Mesenchymal stem cell (in vitro differentiated cells and primary cell): Measurements from ENCODE around the gene RAP1GAP2.
A peak's percentile ranks its signal among the peaks of the same experiment; 100 is the strongest.

ENCODE experiments used
- DNase-seq: peaks from one replicate; pipeline ENCODE4 v3.0.0-alpha.2; 2013
- H2AFZ ChIP-seq: one replicate; pipeline ENCODE4 v1.6.1; 2013; ENCODE audit warnings: low read depth, mild to moderate bottlenecking, control low read depth, inconsistent platforms, low read length, moderate library complexity
- H2AK5ac ChIP-seq: 2 replicates; pipeline ENCODE4 v1.6.1; 2013; ENCODE audit warnings: low read length, moderate library complexity, mild to moderate bottlenecking, inconsistent platforms; ENCODE audit not compliant: severe bottlenecking
- H2BK120ac ChIP-seq: one replicate; pipeline ENCODE4 v1.6.1; 2013; ENCODE audit warnings: low read depth, mild to moderate bottlenecking, inconsistent platforms, low read length, moderate library complexity
- H2BK12ac ChIP-seq, 2 experiments: one replicate each; pipeline ENCODE4 v1.6.1; 2013; ENCODE audit warnings: inconsistent platforms in 2 of 2, low read length in 2 of 2, mild to moderate bottlenecking in 2 of 2, moderate library complexity in 2 of 2, control low read depth in 1 of 2
- H2BK15ac ChIP-seq: one replicate; pipeline ENCODE4 v1.6.1; 2013; ENCODE audit warnings: mild to moderate bottlenecking, low read depth, inconsistent platforms; ENCODE audit not compliant: poor library complexity, severe bottlenecking
- H2BK5ac ChIP-seq: 2 replicates; pipeline ENCODE4 v1.6.1; 2013; ENCODE audit warnings: low read depth, mild to moderate bottlenecking, low read length, control low read depth, inconsistent platforms; ENCODE audit not compliant: poor library complexity, severe bottlenecking
- H3K14ac ChIP-seq, 2 experiments: one replicate each; pipeline ENCODE4 v1.6.1; 2013; ENCODE audit warnings: inconsistent platforms in 2 of 2, low read length in 2 of 2, control low read depth in 1 of 2, mild to moderate bottlenecking in 1 of 2, moderate library complexity in 1 of 2
- H3K18ac ChIP-seq, 2 experiments: one replicate each; pipeline ENCODE4 v1.6.1; 2013; ENCODE audit warnings: inconsistent platforms in 2 of 2, low read length in 2 of 2, control low read depth in 1 of 2, low read depth in 1 of 2, mild to moderate bottlenecking in 1 of 2
- H3K23ac ChIP-seq, 2 experiments: one replicate each; pipeline ENCODE4 v1.6.1; 2013; ENCODE audit warnings: inconsistent platforms in 2 of 2, low read length in 2 of 2, mild to moderate bottlenecking in 2 of 2, moderate library complexity in 2 of 2, control low read depth in 1 of 2
- H3K27ac ChIP-seq: 2 replicates; pipeline ENCODE4 v1.5.1; 2013; ENCODE audit warnings: mild to moderate bottlenecking, moderate library complexity, low read length, control low read depth, inconsistent platforms; ENCODE audit not compliant: poor library complexity, severe bottlenecking
- H3K27me3 ChIP-seq, 2 experiments: 2 replicates each; pipeline versions ENCODE4 v1.6.1 to v1.7.0; 2013; ENCODE audit warnings: low read length in 2 of 2, mild to moderate bottlenecking in 2 of 2, moderate library complexity in 2 of 2, control low read depth in 1 of 2, inconsistent platforms in 1 of 2; ENCODE audit not compliant: control insufficient read depth in 1 of 2, insufficient read depth in 1 of 2
- H3K36me3 ChIP-seq, 2 experiments: 2 replicates each; pipeline versions ENCODE4 v1.6.1 to v1.7.0; 2013; ENCODE audit warnings: low read length in 2 of 2, control low read depth in 1 of 2, inconsistent platforms in 1 of 2, low read depth in 1 of 2, mild to moderate bottlenecking in 1 of 2; ENCODE audit not compliant: insufficient read depth in 2 of 2, control insufficient read depth in 1 of 2
- H3K4ac ChIP-seq, 2 experiments: one replicate each; pipeline ENCODE4 v1.6.1; 2013; ENCODE audit warnings: inconsistent platforms in 2 of 2, low read length in 2 of 2, mild to moderate bottlenecking in 2 of 2, moderate library complexity in 2 of 2, control low read depth in 1 of 2, low read depth in 1 of 2
- H3K4me1 ChIP-seq: 2 replicates; pipeline ENCODE4 v1.6.1; 2013; ENCODE audit warnings: low read depth, low read length, control low read depth; ENCODE audit not compliant: control insufficient read depth, insufficient read depth
- H3K4me2 ChIP-seq: 2 replicates; pipeline ENCODE4 v1.6.1; 2013; ENCODE audit warnings: low read length, mild to moderate bottlenecking, inconsistent platforms; ENCODE audit not compliant: poor library complexity, severe bottlenecking
- H3K4me3 ChIP-seq, 2 experiments: 2 replicates each; pipeline versions ENCODE4 v1.5.1 to v1.7.0; 2013; ENCODE audit warnings: low read length in 2 of 2, mild to moderate bottlenecking in 2 of 2, control low read depth in 1 of 2, low read depth in 1 of 2; ENCODE audit not compliant: insufficient read depth in 1 of 2
- H3K79me1 ChIP-seq: replicated peaks from 2 replicates; pipeline ENCODE4 v1.6.1; 2013; ENCODE audit warnings: mild to moderate bottlenecking, control low read depth, low read length, inconsistent platforms; ENCODE audit not compliant: poor library complexity, severe bottlenecking
- H3K9ac ChIP-seq: 2 replicates; pipeline ENCODE4 v1.7.0; 2013; ENCODE audit warnings: mild to moderate bottlenecking, low read length, moderate library complexity
- H3K9me3 ChIP-seq: 2 replicates; pipeline ENCODE4 v1.7.0; 2013; ENCODE audit warnings: mild to moderate bottlenecking, low read length; ENCODE audit not compliant: control insufficient read depth
- H4K8ac ChIP-seq: one replicate; pipeline ENCODE4 v1.6.1; 2013; ENCODE audit warnings: inconsistent platforms, mild to moderate bottlenecking, low read length, moderate library complexity
- H4K91ac ChIP-seq: one replicate; pipeline ENCODE4 v1.6.1; 2013; ENCODE audit warnings: mild to moderate bottlenecking, low read length, inconsistent platforms
- WGBS: methylation state at CpG from one replicate; pipeline ENCODE4 v1.1.7; 2013; ENCODE audit warnings: mixed read lengths; 5-methylcytosine and 5-hydroxymethylcytosine counted together

RAP1GAP2 gene

GRCh38 chr17:2980211-2980903 is 184.1 kb downstream of the RAP1GAP2 start:
- WGBS, result 91% methylated on average over 13 of the region's 13 CpGs
- H3K4me3 ChIP-seq, result no peak overlapping the region
- H3K27ac ChIP-seq, result no peak overlapping the region
- no peak overlapping the region for H3K4ac ChIP-seq
- no peak overlapping the region for H3K9ac ChIP-seq
- H2AK5ac ChIP-seq, result no peak overlapping the region
- no peak overlapping the region for H3K14ac ChIP-seq
- H3K18ac ChIP-seq, result no peak overlapping the region
- DNase-seq, result no peak
- no peaks in the 10 kb centered on the region for H3K79me1 ChIP-seq
- H2BK15ac ChIP-seq, result no peak overlapping the region
- H3K4me2 ChIP-seq, result no peak overlapping the region
- no peak overlapping the region for H2BK5ac ChIP-seq
- H3K9me3 ChIP-seq, result no peaks in the 10 kb centered on the region
- H2BK120ac ChIP-seq, result no peak overlapping the region
- no peak overlapping the region for H4K8ac ChIP-seq
- H3K36me3 ChIP-seq, result peaks cover 0 to 14% of the 10 kb centered on the region in 2 experiments
- peaks cover 3% of the 10 kb centered on the region for H3K4me1 ChIP-seq
- H2BK12ac ChIP-seq, result no peak overlapping the region
- H4K91ac ChIP-seq, result no peak overlapping the region
- H3K27me3 ChIP-seq, result no peaks in the 10 kb centered on the region
- H2AFZ ChIP-seq, result no peak overlapping the region
- H3K23ac ChIP-seq, result no peak overlapping the region

GRCh38 chr17:2980904-2981246 is 184.6 kb downstream of the RAP1GAP2 start:
- H3K4ac ChIP-seq, result no peak overlapping the region
- H3K18ac ChIP-seq, result no peak overlapping the region
- no peak overlapping the region for H4K8ac ChIP-seq
- no peaks in the 10 kb centered on the region for H3K9me3 ChIP-seq
- no peak overlapping the region for H2BK120ac ChIP-seq
- no peak overlapping the region for H3K4me3 ChIP-seq
- no peak overlapping the region for H4K91ac ChIP-seq
- H3K36me3 ChIP-seq, result peaks cover 0 to 16% of the 10 kb centered on the region in 2 experiments
- H3K4me1 ChIP-seq, result peaks cover 3% of the 10 kb centered on the region
- H2AK5ac ChIP-seq, result no peak overlapping the region
- H2AFZ ChIP-seq, result no peak overlapping the region
- no peak overlapping the region for H3K23ac ChIP-seq
- no peak overlapping the region for H2BK12ac ChIP-seq
- H3K9ac ChIP-seq, result no peak overlapping the region
- no peak overlapping the region for H3K4me2 ChIP-seq
- no peak overlapping the region for H2BK5ac ChIP-seq
- no peak overlapping the region for H3K27ac ChIP-seq
- no peaks in the 10 kb centered on the region for H3K27me3 ChIP-seq
- no peaks in the 10 kb centered on the region for H3K79me1 ChIP-seq
- no peak for DNase-seq
- H3K14ac ChIP-seq, result no peak overlapping the region
- no peak overlapping the region for H2BK15ac ChIP-seq
- 90% methylated on average over 8 of the region's 8 CpGs for WGBS

GRCh38 chr17:2981325-2981724 is 185.1 kb downstream of the RAP1GAP2 start:
- H2BK5ac ChIP-seq, result no peak overlapping the region
- no peaks in the 10 kb centered on the region for H3K9me3 ChIP-seq
- 64% methylated on average over 6 of the region's 6 CpGs for WGBS
- no peak overlapping the region for H2AK5ac ChIP-seq
- no peak overlapping the region for H2BK120ac ChIP-seq
- no peak for DNase-seq
- H3K4me1 ChIP-seq, result peaks cover 3% of the 10 kb centered on the region
- H3K4me2 ChIP-seq, result no peak overlapping the region
- H4K8ac ChIP-seq, result no peak overlapping the region
- no peak overlapping the region for H3K23ac ChIP-seq
- no peaks in the 10 kb centered on the region for H3K79me1 ChIP-seq
- H4K91ac ChIP-seq, result no peak overlapping the region
- no peak overlapping the region for H3K9ac ChIP-seq
- H2BK15ac ChIP-seq, result no peak overlapping the region
- no peak overlapping the region for H2AFZ ChIP-seq
- H3K4ac ChIP-seq, result no peak overlapping the region
- peaks cover 0 to 16% of the 10 kb centered on the region in 2 experiments for H3K36me3 ChIP-seq
- H2BK12ac ChIP-seq, result no peak overlapping the region
- H3K14ac ChIP-seq, result no peak overlapping the region
- H3K18ac ChIP-seq, result no peak overlapping the region
- no peaks in the 10 kb centered on the region for H3K27me3 ChIP-seq
- H3K4me3 ChIP-seq, result no peak overlapping the region
- H3K27ac ChIP-seq, result no peak overlapping the region

- Histone ChIP-seq H3K18ac (no peak overlapping the region), H3K4me1 (peaks cover 3% of the 10 kb centered on the region)
- WGBS, result 56% methylated on average over 18 of the region's 18 CpGs
These were observed 186.6 kb downstream of the RAP1GAP2 start for GRCh38 chr17:2982854-2983253.

More at GRCh38 chr17:2982854-2983253, 186.6 kb downstream of the RAP1GAP2 start:
- H3K4me3 ChIP-seq, result peak overlapping the region in 1 of 2 experiments; percentile 61
- no peak overlapping the region for H2BK15ac ChIP-seq
- no peak overlapping the region for H3K14ac ChIP-seq
- H3K9ac ChIP-seq, result peak overlapping the region; percentile 77
- no peak overlapping the region for H2BK120ac ChIP-seq
- H2AK5ac ChIP-seq, result no peak overlapping the region
- no peak overlapping the region for H2BK5ac ChIP-seq
- H3K4me2 ChIP-seq, result no peak overlapping the region
- no peak overlapping the region for H3K27ac ChIP-seq
- peak; percentile 67 for DNase-seq
- H4K8ac ChIP-seq, result no peak overlapping the region
- H3K79me1 ChIP-seq, result no peaks in the 10 kb centered on the region
- no peak overlapping the region for H2AFZ ChIP-seq
- H3K4ac ChIP-seq, result no peak overlapping the region
- no peaks in the 10 kb centered on the region for H3K27me3 ChIP-seq
- H2BK12ac ChIP-seq, result no peak overlapping the region
- H3K36me3 ChIP-seq, result peaks cover 0 to 16% of the 10 kb centered on the region in 2 experiments
- H4K91ac ChIP-seq, result no peak overlapping the region
- H3K9me3 ChIP-seq, result no peaks in the 10 kb centered on the region
- no peak overlapping the region for H3K23ac ChIP-seq
